Pancreas (tissue), 10 donors: ENCODE data around the gene KIF2C. TPM values are rescaled to one million over a fixed set of nuclear protein-coding genes. Genes with fewer than 3 reads are reported as not detected.

Experiments used
- ATAC-seq, 4 donors: fragments of 200-7000 bp; cut with Tn5 transposase; one replicate each; pipeline versions ENCODE4 v1.8.0 to v1.9.1; 2020; ENCODE audit warnings: mild to moderate bottlenecking in 4 of 4, moderate library complexity in 4 of 4
- DNase-seq, 6 donors: peaks; one replicate each; pipeline ENCODE4 v3.0.0-alpha.2; 2020
- FAIRE-seq: peaks from 2 replicates; lab custom pipeline; 2012; peaks lifted over from hg19 to GRCh38; lab: Jason Lieb, UNC
- H3K27ac ChIP-seq, 4 donors: fragments of 200-600 bp; sonication (generic); 1 replicate in 3 of 4; 2 replicates in 1 of 4; pipeline versions ENCODE4 v1.5.0 to v1.8.0; 2020
- H3K27me3 ChIP-seq, 4 donors: fragments of 200-600 bp; one replicate each; pipeline ENCODE4 v1.8.0; 2021
- H3K36me3 ChIP-seq, 3 donors: fragments of 200-600 bp; sonication (generic) in 1 of 3; one replicate each; pipeline versions ENCODE4 v1.5.0 to v1.8.0; 2020 to 2021
- H3K4me1 ChIP-seq, 3 donors: fragments of 200-600 bp; one replicate each; pipeline ENCODE4 v1.8.0; 2021
- H3K4me3 ChIP-seq, 4 donors: fragments of 200-600 bp; sonication (generic) in 2 of 4; one replicate each; pipeline versions ENCODE4 v1.5.0 to v1.8.0; 2020 to 2021
- H3K9me3 ChIP-seq, 4 donors: fragments of 200-600 bp; one replicate each; pipeline ENCODE4 v1.8.0; 2021
- WGBS, 2 donors: extraction: QIAGEN DNeasy Blood & Tissue Kit; methylation state at CpG; one replicate each; pipeline ENCODE4 v1.1.7; 2013; 5-methylcytosine and 5-hydroxymethylcytosine counted together
- intact Hi-C, 3 donors: fragments of 100-400 bp; cut with DNase I; formaldehyde crosslinking; loops; one replicate each; pipeline versions ENCODE4 v1.11.1 to v1.14.2; 2022
- polyA plus RNA-seq, 2 donors: library from polyadenylated mRNA; stranded (reverse); fragments of 200-250 nt; gene quantifications; one replicate each; pipeline ENCODE4 v1.2.3, GENCODE V29; 2013
- total RNA-seq, 6 donors: library from RNA; stranded (reverse); fragmentation: NEBNext Ultra II Directional in 4 of 6; extraction: Animal tissue kit (Norgen Biotek cat#: 25700) in 4 of 6; gene quantifications; one replicate each; pipeline versions ENCODE4 v1.2.1 to v1.2.4, GENCODE V29; 2021 to 2023
- TF ChIP-seq, protein P1 (sequence below), 4 donors: fragments of 200-600 bp; sonication (generic) in 3 of 4; IDR thresholded peaks; one replicate each; pipeline versions ENCODE4 v1.5.0 to v1.8.0; 2021; ENCODE audit warnings: antibody characterized with exemption in 4 of 4
- donor health status: healthy with polysubstance abuse.
- donor health status: DM: no; HTN: no; CAD: no; lungs with moderate emphysema.
- donor health status: DM: no; HTN: no; CAD: no.
- donor health status: control.
- donor health status: control.
- donor health status: Bipolar disorder and iron deficiency.
- donor health status: DM: yes; HTN: yes; CAD: no.
- donor health status: DM: no; HTN: no; CAD: no.
- donor health status: DM: no; HTN: no; CAD: no.
- donor health status: DM: yes; HTN: yes; CAD: no.

Gene KIF2C
- total and polyA plus RNA-seq, 8 donors = 0.12 to 1.6 (median 0.40) TPM; not detected in 1

DNA sequence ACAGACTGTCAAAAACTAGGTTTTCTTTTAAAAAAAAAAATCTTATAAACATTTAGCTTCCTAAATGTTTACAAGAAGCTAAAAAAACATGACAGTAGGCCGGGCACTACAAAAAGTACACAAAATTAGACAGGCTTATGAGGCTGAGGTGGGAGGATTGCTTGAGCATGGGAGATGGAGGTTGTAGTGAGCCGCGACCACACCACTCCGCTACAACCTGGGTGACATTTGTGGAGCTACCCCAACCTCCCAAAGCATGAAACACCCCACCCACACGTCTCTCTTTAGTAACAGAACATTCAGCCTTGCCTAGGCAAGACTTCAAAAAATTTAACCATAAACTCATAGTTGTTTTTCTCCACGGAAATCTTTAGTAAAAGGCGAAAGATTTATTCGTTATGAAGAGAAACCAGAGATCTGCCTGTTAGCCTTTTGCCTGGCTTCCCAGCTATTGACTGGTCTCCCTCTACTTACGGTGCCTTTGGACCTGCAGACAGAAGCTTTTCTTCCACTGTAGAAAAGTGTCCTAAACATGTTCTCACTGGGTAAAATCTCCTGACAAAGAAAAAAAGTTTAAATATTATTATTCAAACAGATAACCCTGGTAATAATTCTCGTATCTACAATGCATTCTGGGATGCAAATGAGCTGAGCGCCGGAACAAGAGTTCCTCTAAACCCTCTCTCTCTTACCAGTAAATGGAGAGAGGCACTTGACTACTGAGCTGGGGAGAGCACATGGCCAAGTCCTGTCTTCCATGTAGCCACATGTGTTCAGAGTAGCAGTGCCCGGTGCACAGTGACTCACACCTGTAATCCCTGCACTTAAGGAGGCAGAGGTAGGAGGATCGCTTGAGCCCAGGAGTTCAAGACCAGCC lies 17.9 kb upstream of the KIF2C start:
- DNase-seq (peak in 2 of 6 donors; percentile 46 to 61), FAIRE-seq (no peak), ATAC-seq (peak; percentile 82 to 89 (median 85))
- Histone ChIP-seq H3K27me3 (no peaks in the 10 kb centered on the region), H3K4me1 (no peaks in the 10 kb centered on the region), H3K27ac (peak overlapping the region; percentile 30 to 50 (median 40)), H3K9me3 (no peaks in the 10 kb centered on the region), H3K4me3 (no peak overlapping the region), H3K36me3 (no peaks in the 10 kb centered on the region)
- intact Hi-C loops = no loop called here
- 32 to 41% methylated on average over 14 of the region's 14 CpGs for WGBS, 2 donors
- TF ChIP-seq, protein P1, sequence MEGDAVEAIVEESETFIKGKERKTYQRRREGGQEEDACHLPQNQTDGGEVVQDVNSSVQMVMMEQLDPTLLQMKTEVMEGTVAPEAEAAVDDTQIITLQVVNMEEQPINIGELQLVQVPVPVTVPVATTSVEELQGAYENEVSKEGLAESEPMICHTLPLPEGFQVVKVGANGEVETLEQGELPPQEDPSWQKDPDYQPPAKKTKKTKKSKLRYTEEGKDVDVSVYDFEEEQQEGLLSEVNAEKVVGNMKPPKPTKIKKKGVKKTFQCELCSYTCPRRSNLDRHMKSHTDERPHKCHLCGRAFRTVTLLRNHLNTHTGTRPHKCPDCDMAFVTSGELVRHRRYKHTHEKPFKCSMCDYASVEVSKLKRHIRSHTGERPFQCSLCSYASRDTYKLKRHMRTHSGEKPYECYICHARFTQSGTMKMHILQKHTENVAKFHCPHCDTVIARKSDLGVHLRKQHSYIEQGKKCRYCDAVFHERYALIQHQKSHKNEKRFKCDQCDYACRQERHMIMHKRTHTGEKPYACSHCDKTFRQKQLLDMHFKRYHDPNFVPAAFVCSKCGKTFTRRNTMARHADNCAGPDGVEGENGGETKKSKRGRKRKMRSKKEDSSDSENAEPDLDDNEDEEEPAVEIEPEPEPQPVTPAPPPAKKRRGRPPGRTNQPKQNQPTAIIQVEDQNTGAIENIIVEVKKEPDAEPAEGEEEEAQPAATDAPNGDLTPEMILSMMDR (IDR thresholded peaks at IDR 0.05) = no peak

DNA sequence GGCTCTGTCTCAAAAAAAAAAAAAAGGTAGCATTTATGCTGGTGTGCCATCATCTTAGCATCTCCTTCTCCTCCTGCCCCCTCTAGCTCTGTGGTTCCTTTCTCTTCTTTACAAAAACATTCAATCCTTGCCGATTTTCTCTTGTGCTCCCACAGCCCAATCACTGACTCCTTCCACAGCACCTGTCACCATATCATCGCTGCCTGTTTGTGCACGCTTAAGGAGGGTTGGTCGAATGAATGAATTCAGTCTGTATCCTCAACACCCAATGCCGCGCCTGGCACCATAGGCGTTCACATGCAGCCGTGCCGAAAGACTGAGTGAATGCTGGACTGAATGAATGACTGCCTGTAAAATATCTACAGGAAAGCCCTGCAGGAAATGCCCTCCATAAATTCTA lies 16.6 kb upstream of the KIF2C start:
- 84 to 89% methylated on average over 9 of the region's 9 CpGs for WGBS, 2 donors
- Histone ChIP-seq H3K9me3 (no peaks in the 10 kb centered on the region), H3K36me3 (no peaks in the 10 kb centered on the region), H3K27ac (no peak overlapping the region), H3K27me3 (no peaks in the 10 kb centered on the region), H3K4me1 (no peaks in the 10 kb centered on the region), H3K4me3 (no peak overlapping the region)
- no peak for DNase-seq
- intact Hi-C loops = no loop called here
- ATAC-seq = no peak
- TF ChIP-seq, protein P1 (IDR thresholded peaks at IDR 0.05) = no peak
- FAIRE-seq = no peak

DNA sequence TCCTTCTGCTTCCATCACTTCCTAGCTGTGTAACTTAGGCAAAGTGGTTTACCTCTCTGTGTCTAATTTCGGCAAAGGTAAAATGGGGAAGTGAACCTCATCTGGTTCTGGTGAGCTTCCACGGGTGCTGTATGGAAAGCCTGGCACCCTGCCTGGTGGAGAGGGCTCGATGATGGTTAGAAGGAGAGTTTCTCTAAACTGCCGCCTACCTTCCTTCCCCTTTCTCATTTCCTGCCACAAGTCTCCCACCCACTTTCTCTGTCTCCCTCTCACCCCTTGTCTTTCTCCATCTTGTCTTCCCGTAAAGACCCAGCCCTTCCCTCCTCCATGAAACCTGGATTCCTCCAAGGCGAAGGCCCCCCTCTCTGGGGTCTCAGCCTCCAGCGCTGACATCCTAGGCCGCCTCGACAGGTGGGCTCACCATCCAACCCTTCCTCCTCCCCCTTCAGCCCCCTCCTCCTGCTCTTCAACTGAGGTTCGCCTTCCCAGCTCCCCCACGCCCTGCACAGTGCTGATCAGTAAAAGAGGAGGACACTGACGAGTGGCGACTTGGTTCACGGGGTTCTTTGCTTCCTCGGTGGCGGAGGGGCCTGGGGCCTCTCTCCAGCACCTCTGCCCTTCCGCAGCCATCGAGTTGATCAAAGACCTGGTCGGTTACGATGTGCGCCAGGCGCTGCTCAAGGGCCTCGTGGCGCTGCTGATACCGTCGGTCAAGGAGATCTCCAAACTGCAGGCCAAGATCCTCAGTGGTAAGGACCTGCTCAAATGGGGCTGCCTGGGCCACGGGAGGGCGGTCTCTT lies 15.9 kb upstream of the KIF2C start:
- FAIRE-seq (no peak), ATAC-seq (no peak), DNase-seq (peak in 1 of 6 donors; percentile 56)
- no peaks in the 10 kb centered on the region for H3K4me1 ChIP-seq
- TF ChIP-seq, protein P1 (IDR thresholded peaks at IDR 0.05) = no peak
- WGBS, 2 donors = 83 to 85% methylated on average over 26 to 28 of the region's 28 CpGs
- no peaks in the 10 kb centered on the region for H3K27me3 ChIP-seq
- no peaks in the 10 kb centered on the region for H3K9me3 ChIP-seq
- no peaks in the 10 kb centered on the region for H3K36me3 ChIP-seq
- intact Hi-C loops = no loop called here
- no peak overlapping the region for H3K4me3 ChIP-seq
- no peak overlapping the region for H3K27ac ChIP-seq

DNA sequence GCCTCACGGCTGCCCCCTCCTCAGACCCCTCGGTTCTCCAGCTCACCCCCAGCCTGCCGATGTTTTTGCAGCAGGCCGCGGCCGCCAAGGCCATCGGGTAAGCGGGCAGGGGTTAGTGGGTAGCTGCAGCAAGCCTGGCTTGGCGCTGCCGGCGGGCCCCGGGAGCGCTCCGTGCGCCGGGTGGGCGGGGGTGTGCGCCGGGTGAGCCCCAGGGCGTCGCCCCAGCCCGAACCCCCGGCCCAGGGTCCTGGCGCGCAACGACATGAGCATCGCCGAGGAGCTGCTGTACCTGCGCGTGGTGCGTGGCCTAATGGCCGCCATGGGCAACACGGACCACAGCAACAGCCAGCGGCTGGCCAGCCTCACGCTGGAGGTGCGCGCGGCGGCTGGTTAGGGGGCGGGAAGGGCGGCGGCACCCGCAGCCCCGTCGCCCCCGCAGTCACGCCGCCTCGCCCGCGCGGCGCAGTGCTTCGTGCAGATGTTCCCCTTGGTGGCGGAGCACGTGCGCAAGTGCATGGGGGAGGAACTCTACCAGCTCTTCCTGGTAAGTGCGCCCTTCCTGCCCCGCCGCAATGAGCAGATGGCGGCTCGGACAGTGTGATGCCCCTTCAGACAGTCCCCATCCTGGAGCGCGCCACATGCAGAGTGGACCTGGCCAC lies 15.2 kb upstream of the KIF2C start:
- no peak for FAIRE-seq
- Histone ChIP-seq H3K27me3 (no peaks in the 10 kb centered on the region), H3K4me1 (no peaks in the 10 kb centered on the region), H3K4me3 (no peak overlapping the region), H3K9me3 (no peaks in the 10 kb centered on the region), H3K36me3 (no peaks in the 10 kb centered on the region), H3K27ac (no peak overlapping the region)
- TF ChIP-seq, protein P1 (IDR thresholded peaks at IDR 0.05) = no peak
- peak in 1 of 6 donors; percentile 64 for DNase-seq
- 61 to 64% methylated on average over 56 to 64 of the region's 64 CpGs for WGBS, 2 donors
- intact Hi-C loops = no loop called here
- no peak for ATAC-seq
